Measurements from ENCODE around the gene MSRB2. TPM values are rescaled to one million over a fixed set of nuclear protein-coding genes. Genes with fewer than 3 reads are reported as not detected.

The MSRB2 gene
- polyA plus RNA-seq, 4 donors, result 20.3 to 36.0 (median 24.7) TPM

GRCh38 chr10:23157691-23158369 lies 62.5 kb downstream of the MSRB2 start:
- H3K36me3 ChIP-seq (ENCODE audit: control insufficient read depth in 3 of 3, insufficient read depth in 2 of 3, low read depth in 1 of 3, low read length in 3 of 3), result no peaks in the 10 kb centered on the region
- FAIRE-seq, result no peak
- H3K27ac ChIP-seq (ENCODE audit: low read depth in 1 of 3, low read length in 2 of 3), result no peak overlapping the region
- peaks cover 0 to 5% (median 0%) of the 10 kb centered on the region in 3 donors for H3K4me1 ChIP-seq (ENCODE audit: control insufficient read depth in 3 of 3, insufficient read depth in 2 of 3, low read depth in 1 of 3, low read length in 2 of 3)
- peaks cover 0 to 11% (median 5%) of the 10 kb centered on the region in 3 donors for H3K27me3 ChIP-seq (ENCODE audit: control insufficient read depth in 3 of 3, insufficient read depth in 3 of 3, low read length in 3 of 3)
- no peaks in the 10 kb centered on the region for H3K9me3 ChIP-seq (ENCODE audit: control insufficient read depth in 2 of 2, insufficient read depth in 1 of 2, low read depth in 1 of 2, low read length in 1 of 2)
- peak; percentile 11 to 22 for DNase-seq
- H3K4me3 ChIP-seq (ENCODE audit: low read depth in 1 of 3, low read length in 3 of 3), result no peak overlapping the region
- WGBS, 3 donors, result 43 to 54% (median 48%) methylated on average over 12 of the region's 12 CpGs

GRCh38 chr10:23158370-23158769 lies 63.0 kb downstream of the MSRB2 start:
- peaks cover 0 to 13% (median 5%) of the 10 kb centered on the region in 3 donors for H3K27me3 ChIP-seq (ENCODE audit: control insufficient read depth in 3 of 3, insufficient read depth in 3 of 3, low read length in 3 of 3)
- FAIRE-seq (no peak), DNase-seq (peak; percentile 57 to 62)
- H3K27ac ChIP-seq (ENCODE audit: low read depth in 1 of 3, low read length in 2 of 3), result no peak overlapping the region
- H3K36me3 ChIP-seq (ENCODE audit: control insufficient read depth in 3 of 3, insufficient read depth in 2 of 3, low read depth in 1 of 3, low read length in 3 of 3), result no peaks in the 10 kb centered on the region
- H3K9me3 ChIP-seq (ENCODE audit: control insufficient read depth in 2 of 2, insufficient read depth in 1 of 2, low read depth in 1 of 2, low read length in 1 of 2), result no peaks in the 10 kb centered on the region
- H3K4me1 ChIP-seq (ENCODE audit: control insufficient read depth in 3 of 3, insufficient read depth in 2 of 3, low read depth in 1 of 3, low read length in 2 of 3), result peaks cover 0 to 5% (median 0%) of the 10 kb centered on the region in 3 donors
- WGBS, 3 donors, result 1 to 4% (median 2%) methylated on average over 5 of the region's 5 CpGs
- H3K4me3 ChIP-seq (ENCODE audit: low read depth in 1 of 3, low read length in 3 of 3), result no peak overlapping the region

GRCh38 chr10:23171232-23171876 lies 76.0 kb downstream of the MSRB2 start:
- 15 to 29% (median 18%) methylated on average over 26 of the region's 26 CpGs for WGBS, 3 donors

More at GRCh38 chr10:23171232-23171876, 76.0 kb downstream of the MSRB2 start:
- H3K9me3 ChIP-seq (ENCODE audit: control insufficient read depth in 2 of 2, insufficient read depth in 1 of 2, low read depth in 1 of 2, low read length in 1 of 2), result no peaks in the 10 kb centered on the region
- DNase-seq, result peak in 1 of 2 donors; percentile 56
- H3K4me3 ChIP-seq (ENCODE audit: low read depth in 1 of 3, low read length in 3 of 3), result no peak overlapping the region
- peaks cover 10 to 57% (median 33%) of the 10 kb centered on the region in 3 donors for H3K27me3 ChIP-seq (ENCODE audit: control insufficient read depth in 3 of 3, insufficient read depth in 3 of 3, low read length in 3 of 3)
- no peak overlapping the region for H3K27ac ChIP-seq (ENCODE audit: low read depth in 1 of 3, low read length in 2 of 3)
- no peak for FAIRE-seq
- H3K36me3 ChIP-seq (ENCODE audit: control insufficient read depth in 3 of 3, insufficient read depth in 2 of 3, low read depth in 1 of 3, low read length in 3 of 3), result no peaks in the 10 kb centered on the region
- H3K4me1 ChIP-seq (ENCODE audit: control insufficient read depth in 3 of 3, insufficient read depth in 2 of 3, low read depth in 1 of 3, low read length in 2 of 3), result no peaks in the 10 kb centered on the region

Other genes starting within 250 kb of the MSRB2 start
- under 1 TPM in 1 of 4 donors, not detected in 3; 0.03 TPM for gene ARMC3, start 167.5 kb upstream of the MSRB2 start, polyA plus RNA-seq
- not detected for gene PTF1A, start 96.7 kb downstream of the MSRB2 start, polyA plus RNA-seq
- gene C10orf67, start 249.2 kb downstream of the MSRB2 start, polyA plus RNA-seq, result under 1 TPM in 2 of 4 donors, not detected in 2; 0.07 to 0.10 TPM